Activated B cell treated with CpG ODN at 0.5 μM for 24 hours (primary cell): ENCODE data around the gene ST6GAL1. TPM values are rescaled to one million over a fixed set of nuclear protein-coding genes. Genes with fewer than 3 reads are reported as not detected.

Experiments
- ATAC-seq: fragments of 200-7000 bp; cut with Tn5 transposase; one replicate; pipeline ENCODE4 v1.10.0; 2021; ENCODE audit warnings: low read depth, mild to moderate bottlenecking, moderate library complexity
- CTCF ChIA-PET: fragments of 350-600 bp; sonication (Branson Sonifier 250); formaldehyde crosslinking; loops from one replicate; lab custom pipeline; 2021; ENCODE audit warnings: antibody characterized with exemption; lab: Charles Lee
- POLR2A ChIA-PET: fragments of 350-600 bp; sonication (Branson Sonifier 250); formaldehyde crosslinking; loops from one replicate; lab custom pipeline; 2021; ENCODE audit warnings: antibody characterized with exemption; lab: Charles Lee
- DNase-seq: peaks from one replicate; pipeline ENCODE4 v3.0.0; 2022
- H3K27ac Mint-ChIP-seq: one replicate; pipeline ENCODE4 v1.8.0; 2020; ENCODE audit warnings: mixed read lengths
- H3K27me3 Mint-ChIP-seq: one replicate; pipeline ENCODE4 v1.8.0; 2021; ENCODE audit warnings: mixed read lengths
- H3K36me3 Mint-ChIP-seq: one replicate; pipeline ENCODE4 v1.8.0; 2021; ENCODE audit warnings: low read depth, mixed read lengths
- H3K4me1 Mint-ChIP-seq: one replicate; pipeline ENCODE4 v1.8.0; 2021; ENCODE audit warnings: mixed read lengths
- H3K4me3 Mint-ChIP-seq: one replicate; pipeline ENCODE4 v1.8.0; 2020; ENCODE audit warnings: mild to moderate bottlenecking, mixed read lengths
- H3K9me3 Mint-ChIP-seq: one replicate; pipeline ENCODE4 v1.8.0; 2020; ENCODE audit warnings: mixed read lengths
- intact Hi-C: fragments of 100-400 bp; cut with micrococcal nuclease; formaldehyde crosslinking; loops from one replicate; pipeline ENCODE4 v1.15.1; 2024
- total RNA-seq: library from RNA; stranded (reverse); gene quantifications from 2 replicates; pipeline ENCODE4 v1.2.3, GENCODE V29; 2022
- TF ChIP-seq, protein P1 (sequence below): fragments of 200-600 bp; IDR thresholded peaks from one replicate; pipeline ENCODE4 v1.8.0; 2022; ENCODE audit warnings: antibody characterized with exemption, mild to moderate bottlenecking

Gene ST6GAL1
- total RNA-seq, 1 donor from 2014 or later = 328 TPM

DNA sequence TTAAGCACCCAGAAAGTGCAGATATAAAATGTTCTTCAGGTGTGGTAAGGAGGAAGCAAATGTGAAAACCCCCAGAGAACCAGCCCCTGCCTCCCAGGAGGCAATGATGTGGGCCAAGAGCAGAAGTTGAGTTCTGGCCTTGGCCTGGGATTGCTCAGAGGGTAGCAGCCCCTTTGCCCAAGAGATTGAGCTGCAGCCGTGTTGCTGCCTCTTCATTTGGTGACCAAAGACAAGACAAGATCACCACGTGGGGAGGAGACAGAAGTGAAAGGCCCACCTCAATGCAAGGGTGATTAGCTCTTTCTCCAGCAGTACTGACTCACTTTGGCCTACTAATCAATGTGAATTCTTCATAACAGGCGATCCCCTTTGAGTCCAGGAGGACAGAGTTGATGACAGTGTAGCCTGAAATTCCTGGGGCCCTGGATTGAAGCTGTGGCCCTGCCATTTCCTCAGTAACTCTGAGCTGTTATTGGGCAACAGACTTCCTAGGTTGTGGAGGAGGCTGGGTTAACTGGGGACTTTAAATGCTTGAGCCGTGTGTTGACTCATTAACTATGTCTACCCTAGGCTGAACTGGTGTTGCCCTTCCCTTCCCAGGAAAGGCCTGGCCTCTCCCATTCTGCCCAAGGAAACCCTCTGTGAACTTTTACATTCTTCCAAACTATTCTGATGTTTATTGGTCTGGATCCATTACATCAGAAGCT lies 86.5 kb downstream of the ST6GAL1 start:
- no peaks in the 10 kb centered on the region for H3K27me3 Mint-ChIP-seq
- peaks cover 39% of the 10 kb centered on the region for H3K36me3 Mint-ChIP-seq
- H3K9me3 Mint-ChIP-seq = no peaks in the 10 kb centered on the region
- TF ChIP-seq, protein P1, sequence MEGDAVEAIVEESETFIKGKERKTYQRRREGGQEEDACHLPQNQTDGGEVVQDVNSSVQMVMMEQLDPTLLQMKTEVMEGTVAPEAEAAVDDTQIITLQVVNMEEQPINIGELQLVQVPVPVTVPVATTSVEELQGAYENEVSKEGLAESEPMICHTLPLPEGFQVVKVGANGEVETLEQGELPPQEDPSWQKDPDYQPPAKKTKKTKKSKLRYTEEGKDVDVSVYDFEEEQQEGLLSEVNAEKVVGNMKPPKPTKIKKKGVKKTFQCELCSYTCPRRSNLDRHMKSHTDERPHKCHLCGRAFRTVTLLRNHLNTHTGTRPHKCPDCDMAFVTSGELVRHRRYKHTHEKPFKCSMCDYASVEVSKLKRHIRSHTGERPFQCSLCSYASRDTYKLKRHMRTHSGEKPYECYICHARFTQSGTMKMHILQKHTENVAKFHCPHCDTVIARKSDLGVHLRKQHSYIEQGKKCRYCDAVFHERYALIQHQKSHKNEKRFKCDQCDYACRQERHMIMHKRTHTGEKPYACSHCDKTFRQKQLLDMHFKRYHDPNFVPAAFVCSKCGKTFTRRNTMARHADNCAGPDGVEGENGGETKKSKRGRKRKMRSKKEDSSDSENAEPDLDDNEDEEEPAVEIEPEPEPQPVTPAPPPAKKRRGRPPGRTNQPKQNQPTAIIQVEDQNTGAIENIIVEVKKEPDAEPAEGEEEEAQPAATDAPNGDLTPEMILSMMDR = no peak
- peaks cover 100% of the 10 kb centered on the region for H3K4me1 Mint-ChIP-seq
- peak overlapping the region; percentile 87 for H3K27ac Mint-ChIP-seq
- ChIA-PET CTCF (interaction anchor here (0.7 to 1.5 kb wide), 10 partner anchors 9 to 168 kb away, joined by 3 to 6 read pairs (median 3); no protein-coding TSS in a partner anchor), POLR2A (interaction anchor here (0.5 to 2.9 kb wide), 20 partner anchors 10 to 234 kb away, joined by 3 to 48 read pairs (median 5); partner anchors contain the start of genes EIF4A2, RPL39L and ST6GAL1)
- peak overlapping the region; percentile 73 for H3K4me3 Mint-ChIP-seq
- DNase-seq (peak; percentile 52), ATAC-seq (peak; percentile 66)
- intact Hi-C loops = loop anchor here (1.0 to 5.0 kb wide), 6 partner anchors 16 to 234 kb away; partner anchors contain the start of gene EIF4A2

DNA sequence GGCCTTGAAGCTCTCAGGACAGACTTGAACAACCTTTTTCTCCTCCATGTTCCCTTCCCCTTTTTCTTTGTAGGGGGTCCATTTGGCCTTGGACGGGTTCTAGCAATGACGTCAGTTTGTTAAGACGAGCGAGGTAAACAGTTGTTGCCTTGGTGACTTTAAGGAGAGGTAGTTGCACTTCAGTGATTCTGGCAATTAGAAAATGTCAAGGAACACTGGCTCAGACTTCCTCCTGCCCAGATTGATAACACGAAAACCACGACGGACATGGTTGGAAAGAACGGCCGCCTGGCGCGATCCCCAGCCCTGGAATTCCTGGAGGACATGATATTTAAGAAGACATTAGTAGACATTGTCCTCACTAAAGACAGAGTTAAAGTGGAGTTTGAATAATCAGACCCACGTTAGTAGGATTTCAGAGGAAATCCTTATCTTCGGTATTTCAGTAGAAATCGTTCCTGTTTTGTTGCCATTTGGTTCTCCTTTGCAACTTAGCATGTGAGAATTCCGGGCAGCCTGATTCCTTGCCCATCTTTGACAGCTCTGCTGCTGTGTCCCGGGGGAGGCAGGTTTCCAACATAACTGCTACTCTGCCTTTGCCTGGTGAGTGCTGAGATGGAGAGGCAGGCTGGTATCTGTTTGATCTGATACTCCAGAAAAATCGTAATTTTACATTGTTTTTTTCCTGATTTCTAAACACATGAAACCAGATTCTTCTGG lies 87.3 kb downstream of the ST6GAL1 start:
- Mint-ChIP-seq H3K27me3 (no peaks in the 10 kb centered on the region), H3K9me3 (no peaks in the 10 kb centered on the region), H3K27ac (peak overlapping the region; percentile 87), H3K4me1 (peaks cover 100% of the 10 kb centered on the region), H3K36me3 (peaks cover 44% of the 10 kb centered on the region), H3K4me3 (peak overlapping the region; percentile 47)
- intact Hi-C loops = loop anchor here (2.0 to 5.0 kb wide), 2 partner anchors 59 to 235 kb away; partner anchors contain the start of gene EIF4A2
- ChIA-PET CTCF (interaction anchor here (0.7 to 1.1 kb wide), 3 partner anchors 8 to 95 kb away, joined by 3 to 6 read pairs (median 3); no protein-coding TSS in a partner anchor), POLR2A (interaction anchor here (0.8 to 2.9 kb wide), 13 partner anchors 9 to 234 kb away, joined by 3 to 48 read pairs (median 14); partner anchors contain the start of genes EIF4A2 and ST6GAL1)
- TF ChIP-seq, protein P1 = no peak
- ATAC-seq = no peak
- DNase-seq = no peak

DNA sequence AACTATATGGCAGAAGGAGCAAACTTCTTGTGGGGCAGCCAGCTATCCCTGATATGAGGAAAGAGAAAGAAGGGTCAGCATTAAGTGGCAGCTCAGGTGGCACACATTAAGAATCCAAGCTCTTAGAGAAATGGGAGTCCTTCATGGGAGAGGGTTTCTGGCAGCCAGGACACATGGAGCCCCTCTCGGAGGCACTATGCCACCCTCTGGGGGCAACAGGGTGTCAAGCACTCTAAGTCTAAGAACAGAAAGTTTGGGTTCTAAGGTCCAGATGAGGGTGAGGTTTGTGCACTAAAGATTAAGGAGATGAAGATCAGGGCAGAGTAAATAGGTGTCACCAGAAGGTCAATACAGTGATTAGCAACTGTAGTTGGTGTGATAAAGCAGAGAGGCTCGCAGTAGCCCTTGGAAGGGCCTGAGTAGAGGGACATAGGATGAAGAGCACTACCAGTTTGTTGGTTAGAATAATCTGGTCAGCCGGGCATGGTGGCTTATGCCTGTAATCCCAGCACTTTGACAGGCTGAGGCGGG lies 89.3 kb downstream of the ST6GAL1 start:
- Mint-ChIP-seq H3K36me3 (peaks cover 44% of the 10 kb centered on the region), H3K27me3 (no peaks in the 10 kb centered on the region), H3K9me3 (no peaks in the 10 kb centered on the region), H3K27ac (peak overlapping the region; percentile 98), H3K4me3 (peak overlapping the region; percentile 4), H3K4me1 (peaks cover 95% of the 10 kb centered on the region)
- ChIA-PET POLR2A (interaction anchor here (1.0 to 1.5 kb wide), 5 partner anchors 15 to 46 kb away, joined by 3 to 5 read pairs (median 3); no protein-coding TSS in a partner anchor), CTCF (interaction anchor here (1.0 kb wide), 1 partner anchor 88 kb away, joined by 4 read pairs; no protein-coding TSS in a partner anchor)
- intact Hi-C loops = loop anchor here (5.0 to 10.0 kb wide), 5 partner anchors 115 to 1085 kb away; partner anchors contain the start of genes EIF4A2, RPL39L and TRA2B
- no peak for DNase-seq
- TF ChIP-seq, protein P1 = no peak
- ATAC-seq = no peak

DNA sequence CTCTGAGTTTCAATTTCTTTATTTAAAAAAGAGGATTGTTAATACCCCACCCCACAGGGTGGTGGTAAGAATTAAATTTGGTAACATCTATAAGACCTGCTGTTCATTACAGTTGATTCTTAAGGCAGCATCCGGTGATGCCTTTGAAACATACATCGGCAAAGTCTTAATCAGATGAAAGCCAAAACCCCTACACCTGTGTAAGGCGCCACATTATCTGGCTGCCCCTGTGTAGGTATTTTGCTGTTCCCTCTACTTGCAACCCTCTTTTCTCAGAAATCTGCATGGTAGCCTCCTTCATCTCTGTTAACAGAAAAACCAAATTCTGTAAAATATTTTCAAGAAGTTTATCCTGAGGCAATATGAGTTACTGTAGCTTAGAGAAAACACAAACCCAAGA lies 90.0 kb downstream of the ST6GAL1 start:
- POLR2A ChIA-PET = interaction anchor here (1.0 to 2.7 kb wide), 7 partner anchors 8 to 61 kb away, joined by 4 to 51 read pairs (median 31); no protein-coding TSS in a partner anchor
- H3K9me3 Mint-ChIP-seq = no peaks in the 10 kb centered on the region
- H3K4me1 Mint-ChIP-seq = peaks cover 95% of the 10 kb centered on the region
- no peak for DNase-seq
- CTCF ChIA-PET = no interaction called here
- peak overlapping the region; percentile 98 for H3K27ac Mint-ChIP-seq
- peak overlapping the region; percentile 96 for H3K4me3 Mint-ChIP-seq
- intact Hi-C loops = loop anchor here (5.0 to 10.0 kb wide), 4 partner anchors 114 to 1086 kb away; partner anchors contain the start of genes RPL39L and TRA2B
- TF ChIP-seq, protein P1 = no peak
- H3K27me3 Mint-ChIP-seq = no peaks in the 10 kb centered on the region
- H3K36me3 Mint-ChIP-seq = peaks cover 46% of the 10 kb centered on the region
- ATAC-seq = no peak
